Measurements from ENCODE around the gene DOCK4.

The DOCK4 gene

GRCh38 chr7:111694376-111694775, 511.8 kb downstream of the DOCK4 start:
- Histone ChIP-seq H3K4ac (ENCODE audit: low read depth, low read length) (no peak overlapping the region), H3K14ac (ENCODE audit: low read length) (no peak overlapping the region), H3K79me1 (ENCODE audit: low read length) (no peaks in the 10 kb centered on the region), H3K4me2 (ENCODE audit: low read length) (no peak overlapping the region), H3K18ac (ENCODE audit: low read length) (no peak overlapping the region), H2BK5ac (ENCODE audit: low read depth, low read length, poor library complexity) (no peak overlapping the region), H3K9me3 (ENCODE audit: insufficient read depth, low read depth, low read length) (no peaks in the 10 kb centered on the region), H2AK5ac (ENCODE audit: low read length) (no peak overlapping the region), H2BK12ac (ENCODE audit: low read length) (no peak overlapping the region), H3K23ac (ENCODE audit: low read length) (no peak overlapping the region), H3K4me3 (ENCODE audit: low read depth, low read length) (no peak overlapping the region), H3K4me1 (ENCODE audit: control insufficient read depth in 1 of 2, insufficient read depth in 2 of 2, low read length in 2 of 2) (no peaks in the 10 kb centered on the region), H3K27me3 (ENCODE audit: insufficient read depth, low read length) (no peaks in the 10 kb centered on the region), H3K9ac (ENCODE audit: low read length) (no peak overlapping the region), H4K12ac (ENCODE audit: low read depth, low read length) (no peak overlapping the region), H2BK120ac (ENCODE audit: insufficient read depth, low read length, poor library complexity) (no peak overlapping the region), H4K8ac (ENCODE audit: low read depth, low read length) (no peak overlapping the region), H2AFZ (ENCODE audit: insufficient read depth, low read length, poor library complexity) (no peak overlapping the region), H4K91ac (ENCODE audit: low read depth, low read length) (no peak overlapping the region), H3K27ac (ENCODE audit: low read depth, low read length) (no peak overlapping the region), H3K36me3 (ENCODE audit: control insufficient read depth in 1 of 2, insufficient read depth in 2 of 2, low read length in 2 of 2) (no peaks in the 10 kb centered on the region), H3K79me2 (ENCODE audit: control insufficient read depth, insufficient read depth, low read length, poor library complexity) (no peaks in the 10 kb centered on the region)
- no CpG with 5 or more reads among the region's 2 CpGs for WGBS (ENCODE audit: extremely low coverage, insufficient coverage, insufficient read length)
- DNase-seq, result no peak

DNA sequence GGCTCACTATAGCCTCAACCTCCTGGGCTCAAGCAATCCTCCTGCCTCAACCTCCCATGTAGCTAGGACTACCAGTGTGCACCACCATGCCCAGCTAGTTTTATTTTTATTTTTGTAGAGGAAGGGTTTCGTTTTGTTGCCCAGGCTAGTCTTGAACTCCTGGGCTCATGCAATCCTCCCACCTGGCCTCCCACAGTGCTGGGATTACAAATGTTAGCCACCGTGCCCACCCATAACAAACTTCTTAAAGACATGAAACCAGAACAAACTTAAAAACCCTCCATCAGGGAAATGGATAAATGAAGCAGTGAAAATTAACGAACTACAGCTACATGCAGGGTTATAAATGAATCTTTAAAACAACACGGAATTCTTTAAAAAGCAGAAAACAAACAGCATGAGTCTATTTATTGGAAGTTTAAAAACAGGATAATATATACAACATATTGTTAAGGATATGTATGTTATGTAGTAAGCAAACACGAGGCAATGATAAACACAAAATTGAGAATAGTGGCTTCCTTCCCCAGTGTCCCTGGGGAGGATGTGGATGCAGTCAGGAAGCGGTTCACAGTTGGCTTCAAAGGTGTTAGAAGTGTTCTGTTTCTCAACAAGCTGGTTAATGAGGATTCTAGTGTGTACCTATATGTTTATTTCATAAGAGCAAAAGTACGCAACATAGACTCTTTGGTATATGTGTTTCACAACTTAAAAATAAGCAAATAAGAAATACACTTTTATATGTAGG, 515.7 kb downstream of the DOCK4 start:
- Histone ChIP-seq H4K8ac (ENCODE audit: low read depth, low read length) (no peak overlapping the region), H3K14ac (ENCODE audit: low read length) (no peak overlapping the region), H3K4me2 (ENCODE audit: low read length) (no peak overlapping the region), H3K36me3 (ENCODE audit: control insufficient read depth in 1 of 2, insufficient read depth in 2 of 2, low read length in 2 of 2) (no peaks in the 10 kb centered on the region), H3K9me3 (ENCODE audit: insufficient read depth, low read depth, low read length) (no peaks in the 10 kb centered on the region), H3K4me1 (ENCODE audit: control insufficient read depth in 1 of 2, insufficient read depth in 2 of 2, low read length in 2 of 2) (no peaks in the 10 kb centered on the region), H3K27me3 (ENCODE audit: insufficient read depth, low read length) (no peaks in the 10 kb centered on the region), H3K27ac (ENCODE audit: low read depth, low read length) (no peak overlapping the region), H2AK5ac (ENCODE audit: low read length) (no peak overlapping the region), H3K18ac (ENCODE audit: low read length) (no peak overlapping the region), H2BK12ac (ENCODE audit: low read length) (no peak overlapping the region), H2AFZ (ENCODE audit: insufficient read depth, low read length, poor library complexity) (no peak overlapping the region), H4K12ac (ENCODE audit: low read depth, low read length) (no peak overlapping the region), H2BK120ac (ENCODE audit: insufficient read depth, low read length, poor library complexity) (no peak overlapping the region), H3K79me2 (ENCODE audit: control insufficient read depth, insufficient read depth, low read length, poor library complexity) (no peaks in the 10 kb centered on the region), H3K9ac (ENCODE audit: low read length) (no peak overlapping the region), H4K91ac (ENCODE audit: low read depth, low read length) (no peak overlapping the region), H3K23ac (ENCODE audit: low read length) (no peak overlapping the region), H3K4ac (ENCODE audit: low read depth, low read length) (no peak overlapping the region), H3K4me3 (ENCODE audit: low read depth, low read length) (no peak overlapping the region), H2BK5ac (ENCODE audit: low read depth, low read length, poor library complexity) (no peak overlapping the region), H3K79me1 (ENCODE audit: low read length) (no peaks in the 10 kb centered on the region)
- no peak for DNase-seq
- WGBS (ENCODE audit: extremely low coverage, insufficient coverage, insufficient read length), result no CpG with 5 or more reads among the region's 7 CpGs

GRCh38 chr7:111685349-111685748, 520.9 kb downstream of the DOCK4 start:
- no peak overlapping the region for H2AK5ac ChIP-seq (ENCODE audit: low read length)
- no peak for DNase-seq
- no peak overlapping the region for H3K23ac ChIP-seq (ENCODE audit: low read length)
- H4K12ac ChIP-seq (ENCODE audit: low read depth, low read length), result no peak overlapping the region
- no peaks in the 10 kb centered on the region for H3K27me3 ChIP-seq (ENCODE audit: insufficient read depth, low read length)
- H4K8ac ChIP-seq (ENCODE audit: low read depth, low read length), result no peak overlapping the region
- no peak overlapping the region for H2BK12ac ChIP-seq (ENCODE audit: low read length)
- H3K27ac ChIP-seq (ENCODE audit: low read depth, low read length), result no peak overlapping the region
- no peak overlapping the region for H2AFZ ChIP-seq (ENCODE audit: insufficient read depth, low read length, poor library complexity)
- no peaks in the 10 kb centered on the region for H3K79me1 ChIP-seq (ENCODE audit: low read length)
- no peak overlapping the region for H3K18ac ChIP-seq (ENCODE audit: low read length)
- no peak overlapping the region for H3K14ac ChIP-seq (ENCODE audit: low read length)
- no peaks in the 10 kb centered on the region for H3K36me3 ChIP-seq (ENCODE audit: control insufficient read depth in 1 of 2, insufficient read depth in 2 of 2, low read length in 2 of 2)
- no peak overlapping the region for H3K4me2 ChIP-seq (ENCODE audit: low read length)
- H4K91ac ChIP-seq (ENCODE audit: low read depth, low read length), result no peak overlapping the region
- H3K79me2 ChIP-seq (ENCODE audit: control insufficient read depth, insufficient read depth, low read length, poor library complexity), result no peaks in the 10 kb centered on the region
- H2BK5ac ChIP-seq (ENCODE audit: low read depth, low read length, poor library complexity), result no peak overlapping the region
- no peak overlapping the region for H3K4ac ChIP-seq (ENCODE audit: low read depth, low read length)
- peaks cover 0 to 2% of the 10 kb centered on the region in 2 experiments for H3K4me1 ChIP-seq (ENCODE audit: control insufficient read depth in 1 of 2, insufficient read depth in 2 of 2, low read length in 2 of 2)
- no peak overlapping the region for H2BK120ac ChIP-seq (ENCODE audit: insufficient read depth, low read length, poor library complexity)
- no peak overlapping the region for H3K4me3 ChIP-seq (ENCODE audit: low read depth, low read length)
- H3K9me3 ChIP-seq (ENCODE audit: insufficient read depth, low read depth, low read length), result no peaks in the 10 kb centered on the region
- H3K9ac ChIP-seq (ENCODE audit: low read length), result no peak overlapping the region

GRCh38 chr7:111682588-111683340, 523.4 kb downstream of the DOCK4 start:
- Histone ChIP-seq H2BK12ac (ENCODE audit: low read length) (no peak overlapping the region), H3K9ac (ENCODE audit: low read length) (no peak overlapping the region), H4K12ac (ENCODE audit: low read depth, low read length) (no peak overlapping the region), H3K4me3 (ENCODE audit: low read depth, low read length) (no peak overlapping the region), H2BK5ac (ENCODE audit: low read depth, low read length, poor library complexity) (peak overlapping the region; percentile 33), H3K18ac (ENCODE audit: low read length) (no peak overlapping the region), H3K27ac (ENCODE audit: low read depth, low read length) (no peak overlapping the region), H3K4ac (ENCODE audit: low read depth, low read length) (no peak overlapping the region), H2AK5ac (ENCODE audit: low read length) (no peak overlapping the region), H3K4me2 (ENCODE audit: low read length) (no peak overlapping the region), H2AFZ (ENCODE audit: insufficient read depth, low read length, poor library complexity) (no peak overlapping the region), H3K9me3 (ENCODE audit: insufficient read depth, low read depth, low read length) (no peaks in the 10 kb centered on the region), H3K36me3 (ENCODE audit: control insufficient read depth in 1 of 2, insufficient read depth in 2 of 2, low read length in 2 of 2) (no peaks in the 10 kb centered on the region), H3K14ac (ENCODE audit: low read length) (no peak overlapping the region), H3K79me2 (ENCODE audit: control insufficient read depth, insufficient read depth, low read length, poor library complexity) (no peaks in the 10 kb centered on the region), H4K91ac (ENCODE audit: low read depth, low read length) (no peak overlapping the region), H3K27me3 (ENCODE audit: insufficient read depth, low read length) (no peaks in the 10 kb centered on the region), H4K8ac (ENCODE audit: low read depth, low read length) (no peak overlapping the region), H3K79me1 (ENCODE audit: low read length) (no peaks in the 10 kb centered on the region), H3K23ac (ENCODE audit: low read length) (no peak overlapping the region), H2BK120ac (ENCODE audit: insufficient read depth, low read length, poor library complexity) (no peak overlapping the region), H3K4me1 (ENCODE audit: control insufficient read depth in 1 of 2, insufficient read depth in 2 of 2, low read length in 2 of 2) (peaks cover 2% of the 10 kb centered on the region in 2 experiments)
- peak in 1 of 2 donors; percentile 37 for DNase-seq
- no CpG with 5 or more reads among the region's 8 CpGs for WGBS (ENCODE audit: extremely low coverage, insufficient coverage, insufficient read length)

All from trophoblast cell (in vitro differentiated cells and primary cell).